Measurements from ENCODE around the gene CCKAR.
A peak's percentile ranks its signal among the peaks of the same experiment; 100 is the strongest.

CCKAR gene

DNA sequence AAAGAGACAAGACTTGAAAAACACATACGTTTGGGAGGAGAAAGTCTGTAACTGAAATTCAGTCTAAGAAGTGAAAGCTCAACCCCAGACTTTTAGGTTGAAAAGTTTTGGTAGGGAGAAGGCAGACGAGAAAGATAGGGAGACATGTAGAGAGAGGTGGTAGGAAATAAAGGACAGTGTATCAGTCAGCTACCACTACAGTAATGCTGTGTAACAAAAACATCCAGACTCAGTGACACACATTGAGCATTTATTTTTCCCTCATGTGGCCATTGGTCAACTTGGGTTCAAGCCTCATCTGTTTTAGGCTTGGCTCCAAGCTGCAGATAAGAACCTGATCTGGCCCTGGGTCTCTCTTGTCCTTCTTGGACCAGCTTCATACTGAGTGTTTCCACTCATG lies 26.9 kb downstream of the CCKAR start:
- DNase-seq (ENCODE audit: extremely low spot score, insufficient read length, low read depth) = no peak
- no peak for FAIRE-seq

DNA sequence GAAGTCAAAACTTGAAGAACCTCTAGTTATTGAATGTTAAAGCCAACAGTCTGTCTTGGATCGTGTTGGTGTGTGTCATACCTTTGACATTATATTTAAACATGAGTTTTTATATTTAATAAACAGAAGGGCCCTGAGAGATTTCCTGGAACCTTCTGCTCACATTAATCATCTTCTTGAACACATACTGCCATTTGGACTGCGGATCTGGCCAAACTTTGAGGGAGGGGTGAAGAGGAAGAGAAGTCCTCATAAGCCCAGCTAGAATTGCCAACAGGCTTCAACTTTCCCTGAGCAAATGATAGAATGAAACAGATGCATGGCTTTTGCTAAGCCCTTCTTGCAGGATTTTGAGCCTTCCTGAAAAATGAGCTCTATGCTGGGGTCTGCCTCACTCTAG lies 27.4 kb downstream of the CCKAR start:
- DNase-seq (ENCODE audit: extremely low spot score, insufficient read length, low read depth) (no peak), FAIRE-seq (no peak)

DNA sequence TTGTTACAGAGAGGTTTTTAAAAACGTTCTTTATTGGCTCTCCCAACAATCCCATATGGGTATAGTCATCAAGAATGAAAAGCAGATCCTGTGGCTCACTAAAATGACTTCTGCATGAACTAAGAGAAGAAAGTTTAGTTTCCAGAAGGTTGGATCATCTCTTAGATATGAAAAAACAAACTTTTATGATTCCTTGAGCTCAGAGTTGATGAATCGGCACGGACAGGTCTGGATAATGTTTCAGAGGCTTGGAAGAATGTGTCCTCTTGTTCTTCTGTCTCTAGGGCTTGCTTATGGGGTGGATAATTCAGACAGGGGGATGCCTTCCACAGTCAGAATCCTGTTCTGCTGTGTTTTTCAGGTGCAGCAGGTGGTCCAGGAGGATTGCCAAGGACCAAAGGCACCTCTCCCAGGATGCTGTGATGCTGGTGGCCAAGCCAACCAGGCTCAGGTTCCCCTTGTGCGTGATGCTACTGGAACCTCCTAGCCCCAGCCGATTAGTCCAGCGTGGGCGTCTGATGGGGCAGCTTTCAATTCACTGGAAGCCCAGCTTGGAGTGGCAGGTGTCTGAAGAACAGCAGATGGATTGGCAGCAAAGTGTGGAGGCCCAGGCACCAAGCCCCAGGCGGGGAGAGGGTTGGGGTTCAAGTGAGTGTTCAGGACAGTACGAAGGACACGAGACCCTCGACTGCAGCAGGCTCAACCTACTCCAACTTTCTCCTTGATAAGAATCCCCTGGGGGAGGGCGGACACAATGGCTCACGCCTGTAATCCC lies 30.3 kb downstream of the CCKAR start:
- DNase-seq (ENCODE audit: extremely low spot score, insufficient read length, low read depth) = no peak
- FAIRE-seq = no peak

DNA sequence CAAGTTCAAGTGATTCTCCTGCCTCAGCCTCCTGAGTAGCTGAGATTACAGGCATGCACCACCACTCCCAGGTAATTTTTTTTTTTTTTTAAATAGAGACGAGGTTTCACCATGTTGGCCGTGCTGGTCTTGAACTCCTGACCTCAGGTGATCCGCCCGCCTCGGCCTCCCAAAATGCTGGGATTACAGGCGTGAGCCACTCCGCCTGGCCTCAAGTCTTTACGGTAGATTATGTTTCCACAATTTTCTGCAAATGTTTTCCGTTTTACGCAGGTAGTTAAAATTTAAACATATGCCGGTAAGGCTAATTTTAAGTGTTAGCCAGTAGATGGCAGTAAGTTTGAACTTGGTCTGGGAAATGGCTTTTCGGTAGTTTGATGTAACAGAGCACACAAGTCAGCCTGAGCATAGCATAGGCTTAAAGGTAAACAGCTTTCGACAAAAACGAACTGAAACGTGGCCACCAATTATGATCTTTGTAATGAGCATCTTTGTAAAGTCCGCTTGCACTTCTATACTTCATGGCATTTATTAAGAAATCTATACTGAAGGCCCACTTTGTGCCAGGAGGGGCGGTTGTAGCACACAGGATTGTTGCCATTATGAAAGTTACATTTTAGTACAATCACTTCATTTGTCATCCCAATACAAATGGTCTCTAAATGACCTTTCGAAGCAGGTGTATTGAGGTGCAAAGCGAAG lies 31.1 kb downstream of the CCKAR start:
- peak; percentile 71 for FAIRE-seq

DNA sequence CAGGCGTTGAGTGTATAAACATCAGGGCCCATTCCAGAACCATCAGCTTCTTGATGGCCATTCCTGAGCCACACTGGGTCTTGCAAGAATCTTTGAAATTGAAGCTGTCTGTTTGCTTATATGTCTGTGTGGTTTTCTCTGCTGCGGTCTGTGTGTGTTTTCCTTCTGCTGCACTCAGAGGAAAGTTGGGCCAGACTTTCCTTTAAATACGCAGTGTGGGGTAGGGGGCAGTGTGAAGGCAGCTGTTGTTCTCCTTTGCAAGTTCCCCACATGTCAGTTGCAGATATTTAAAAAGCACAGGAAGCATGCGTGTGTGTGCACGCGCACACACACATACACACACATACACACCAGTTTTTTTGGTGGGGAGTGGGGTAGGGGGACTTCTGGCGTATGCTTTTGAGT lies 32.1 kb downstream of the CCKAR start:
- FAIRE-seq (no peak), DNase-seq (ENCODE audit: extremely low spot score, insufficient read length, low read depth) (no peak)

More for the DNA sequence above, 31.1 kb downstream of the CCKAR start:
- DNase-seq (ENCODE audit: extremely low spot score, insufficient read length, low read depth) = peak; percentile 33

DNA sequence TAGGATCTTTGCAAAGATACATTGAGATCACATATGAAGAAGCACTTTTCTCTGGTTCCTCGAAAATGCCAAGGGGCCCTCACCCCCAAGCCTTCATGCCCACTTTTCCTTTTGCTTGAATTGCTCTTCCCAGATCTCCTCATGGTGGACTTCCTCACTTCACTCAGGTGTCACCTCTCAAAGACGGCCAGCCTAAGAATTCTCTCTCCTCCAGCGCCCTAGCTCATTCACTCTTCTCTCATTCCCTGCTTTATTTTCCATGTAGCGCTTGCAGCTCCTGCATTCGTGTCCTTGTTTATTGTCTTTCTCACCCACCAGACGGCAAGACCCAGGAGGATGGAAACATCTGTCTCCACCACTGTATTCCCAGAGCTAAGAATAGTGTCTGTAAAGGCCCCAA lies 32.9 kb downstream of the CCKAR start:
- no peak for FAIRE-seq
- DNase-seq (ENCODE audit: extremely low spot score, insufficient read length, low read depth) = no peak

DNA sequence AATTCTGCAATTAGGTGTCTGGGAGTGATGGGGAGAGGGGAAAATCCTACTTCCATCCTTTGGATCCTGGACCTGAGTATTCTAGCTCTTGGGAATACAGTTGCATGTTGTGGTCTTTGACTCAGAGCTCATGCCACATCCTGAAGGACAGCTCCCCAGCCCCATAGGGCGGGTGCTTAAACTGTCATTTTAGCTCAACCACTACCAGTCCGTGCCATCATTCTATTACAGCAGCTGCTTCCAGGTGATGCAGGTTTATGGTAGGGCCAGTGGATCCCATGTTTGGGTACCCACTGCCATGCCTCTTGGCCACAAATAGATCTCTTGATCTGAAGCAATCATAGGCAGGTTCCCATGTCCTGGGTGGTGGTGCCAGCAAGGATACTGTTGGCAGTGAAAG lies 34.7 kb downstream of the CCKAR start:
- no peak for FAIRE-seq

DNA sequence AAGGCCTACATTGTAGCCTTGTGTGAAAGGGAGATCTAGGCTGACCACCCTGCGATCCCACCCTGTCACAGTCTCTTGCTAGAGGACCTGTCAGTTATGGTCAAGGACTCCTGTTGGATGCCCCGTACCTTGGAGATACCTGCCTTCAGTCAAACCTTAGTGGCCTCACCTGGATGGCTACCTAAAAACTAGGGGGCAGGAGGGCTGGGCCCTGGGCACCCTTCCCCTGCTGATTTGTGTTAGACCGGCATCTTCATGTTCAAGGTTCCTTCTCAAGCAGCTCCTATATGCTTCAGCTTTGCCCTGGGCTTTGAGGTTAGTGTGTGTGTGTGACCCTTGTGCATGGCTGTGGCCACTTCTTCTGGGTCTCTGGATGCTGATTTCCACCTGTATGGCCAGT lies 35.3 kb downstream of the CCKAR start:
- no peak for DNase-seq (ENCODE audit: extremely low spot score, insufficient read length, low read depth)
- FAIRE-seq = no peak

More for the DNA sequence above, 34.7 kb downstream of the CCKAR start:
- no peak for DNase-seq (ENCODE audit: extremely low spot score, insufficient read length, low read depth)

DNA sequence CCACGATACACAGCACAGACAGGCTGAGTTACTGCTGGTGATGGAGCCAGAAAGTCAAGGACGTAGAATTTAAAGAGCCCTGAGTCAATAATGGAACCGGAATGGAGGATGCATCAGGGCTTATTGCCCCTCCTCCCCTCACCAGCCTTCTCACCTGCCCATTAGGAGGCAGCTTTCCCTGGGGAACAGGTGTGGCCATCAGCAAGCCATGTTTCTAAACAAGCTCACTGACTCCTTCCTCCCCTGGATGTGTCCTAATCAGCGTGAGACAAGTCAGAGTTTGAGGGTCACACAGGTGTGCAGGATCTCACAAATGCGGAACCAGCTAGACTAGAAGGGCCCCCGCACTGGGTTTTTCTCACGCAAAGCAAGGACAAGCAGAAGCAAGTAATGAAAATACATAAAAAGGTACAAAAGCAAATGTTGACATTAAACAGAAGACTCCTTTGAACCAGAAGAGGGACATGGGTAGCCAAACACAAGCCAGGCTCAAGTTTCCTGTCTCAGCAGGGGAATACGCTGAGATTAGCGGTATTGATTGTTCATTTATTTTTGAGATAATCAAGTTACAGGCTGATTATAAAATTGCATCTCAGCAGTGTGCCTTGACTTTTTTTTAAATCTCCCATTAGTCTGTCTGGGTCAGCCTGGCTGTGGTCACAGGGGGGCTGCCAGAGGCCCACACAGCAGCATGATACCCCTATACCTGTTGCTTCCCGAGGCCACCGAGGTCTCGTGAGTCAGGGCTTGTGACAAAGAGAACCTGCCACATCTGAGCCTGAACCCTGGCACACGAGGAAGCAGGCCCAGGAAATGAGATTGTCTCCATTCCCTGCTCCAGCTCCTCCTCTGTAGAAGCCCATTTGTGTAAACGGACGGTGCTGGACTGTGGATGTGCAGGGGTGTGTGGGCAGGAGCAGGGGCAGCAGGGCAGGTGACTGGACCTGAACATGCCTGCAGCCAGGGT lies 37.4 kb downstream of the CCKAR start:
- no peak for FAIRE-seq
- no peak for DNase-seq (ENCODE audit: extremely low spot score, insufficient read length, low read depth)

DNA sequence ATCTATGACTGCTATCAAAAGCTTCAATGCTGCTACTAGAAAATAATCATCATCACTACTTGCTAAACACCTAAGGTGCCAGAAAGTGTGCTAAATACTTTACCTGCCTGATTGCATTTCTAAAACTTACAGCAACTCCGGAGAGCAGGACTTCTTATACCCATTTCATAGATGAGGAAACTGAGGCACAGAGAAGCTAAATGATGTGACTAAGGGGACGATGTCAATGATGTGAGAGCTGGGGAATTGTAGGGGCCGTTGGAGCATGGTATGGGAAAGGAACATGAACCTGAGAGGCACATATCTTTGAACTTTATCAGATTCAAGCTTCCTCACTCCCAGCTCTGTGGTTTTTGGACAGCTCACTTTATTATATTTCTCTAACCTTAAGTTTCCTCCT lies 38.7 kb downstream of the CCKAR start:
- no peak for DNase-seq (ENCODE audit: extremely low spot score, insufficient read length, low read depth)
- FAIRE-seq = no peak

DNA sequence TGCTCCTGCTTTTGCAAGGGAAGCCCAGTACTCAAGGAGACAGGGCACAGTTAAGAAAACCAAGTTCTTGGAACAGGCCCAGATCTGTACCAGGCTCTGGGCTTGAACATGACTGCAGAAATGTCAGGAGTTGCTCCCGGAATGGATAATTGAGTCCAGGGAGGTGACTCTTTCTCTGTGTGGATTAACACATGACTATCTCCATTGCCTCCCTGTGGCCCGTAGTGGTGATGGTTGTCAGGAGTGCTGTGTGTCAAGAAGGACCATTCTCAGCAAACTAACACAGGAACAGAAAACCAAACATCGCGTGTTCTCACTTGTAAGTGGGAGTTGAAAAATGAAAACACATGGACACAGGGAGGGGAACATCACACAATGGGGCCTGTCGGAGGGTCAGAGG lies 39.9 kb downstream of the CCKAR start:
- DNase-seq (ENCODE audit: extremely low spot score, insufficient read length, low read depth) (no peak), FAIRE-seq (no peak)

DNA sequence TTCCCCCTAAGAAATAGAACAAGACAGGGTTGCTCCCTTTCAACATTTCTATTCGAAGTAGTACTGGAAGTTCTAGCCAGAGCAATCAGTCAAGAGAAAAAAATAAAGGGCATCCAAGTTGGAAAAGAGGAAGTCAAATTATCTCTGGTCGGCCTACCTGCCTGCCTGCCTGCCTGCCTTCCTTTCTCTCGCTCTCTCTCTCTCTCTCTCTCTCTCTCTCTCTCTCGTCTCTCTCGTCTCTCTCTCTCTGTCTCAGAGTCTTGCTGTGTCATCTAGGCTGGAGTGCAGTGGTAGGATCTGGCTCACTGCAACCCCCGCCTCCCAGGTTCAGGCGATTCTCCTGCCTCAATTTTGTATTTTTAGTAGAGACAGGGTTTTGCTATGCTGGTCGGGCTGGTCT lies 42.9 kb downstream of the CCKAR start:
- peak; percentile 21 for FAIRE-seq
- no peak for DNase-seq (ENCODE audit: extremely low spot score, insufficient read length, low read depth)

DNA sequence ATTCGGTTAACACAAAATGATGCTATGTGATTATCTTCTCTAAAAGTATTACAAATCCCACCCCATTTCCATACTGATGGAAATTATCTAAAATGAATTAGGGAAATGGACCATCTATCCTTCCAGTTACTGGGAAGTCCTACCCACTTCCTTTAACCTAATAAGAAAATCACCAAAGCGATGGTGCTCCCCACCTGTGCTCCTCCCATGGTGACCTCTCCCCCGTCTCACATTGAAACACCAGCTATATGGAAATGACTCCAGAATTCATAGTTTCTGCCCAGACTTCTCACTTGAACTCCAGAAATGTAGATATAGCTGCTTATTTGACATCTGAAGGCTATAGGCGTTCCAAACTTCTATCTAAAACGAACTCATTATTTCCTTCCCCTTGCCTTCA lies 48.5 kb downstream of the CCKAR start:
- FAIRE-seq (no peak), DNase-seq (ENCODE audit: extremely low spot score, insufficient read length, low read depth) (no peak)

DNA sequence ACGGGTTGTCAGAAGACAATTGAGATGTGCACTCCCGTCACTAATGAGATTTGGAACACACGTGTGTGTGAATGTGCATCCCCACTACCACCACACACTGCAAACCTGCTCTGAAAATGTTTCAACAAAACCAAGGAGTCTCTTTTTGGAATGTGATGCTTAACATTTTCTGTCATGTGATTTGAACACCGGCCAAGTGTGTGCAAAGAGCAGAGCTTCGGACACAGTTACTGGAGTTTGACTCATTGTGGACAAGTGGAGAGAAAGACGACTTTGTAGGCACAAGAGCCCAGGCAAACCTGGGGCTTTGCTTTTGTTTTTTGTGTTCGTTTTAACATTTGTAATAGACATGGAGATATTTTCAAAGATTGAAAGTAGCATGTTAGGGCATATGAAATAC lies 49.2 kb downstream of the CCKAR start:
- FAIRE-seq = no peak

DNA sequence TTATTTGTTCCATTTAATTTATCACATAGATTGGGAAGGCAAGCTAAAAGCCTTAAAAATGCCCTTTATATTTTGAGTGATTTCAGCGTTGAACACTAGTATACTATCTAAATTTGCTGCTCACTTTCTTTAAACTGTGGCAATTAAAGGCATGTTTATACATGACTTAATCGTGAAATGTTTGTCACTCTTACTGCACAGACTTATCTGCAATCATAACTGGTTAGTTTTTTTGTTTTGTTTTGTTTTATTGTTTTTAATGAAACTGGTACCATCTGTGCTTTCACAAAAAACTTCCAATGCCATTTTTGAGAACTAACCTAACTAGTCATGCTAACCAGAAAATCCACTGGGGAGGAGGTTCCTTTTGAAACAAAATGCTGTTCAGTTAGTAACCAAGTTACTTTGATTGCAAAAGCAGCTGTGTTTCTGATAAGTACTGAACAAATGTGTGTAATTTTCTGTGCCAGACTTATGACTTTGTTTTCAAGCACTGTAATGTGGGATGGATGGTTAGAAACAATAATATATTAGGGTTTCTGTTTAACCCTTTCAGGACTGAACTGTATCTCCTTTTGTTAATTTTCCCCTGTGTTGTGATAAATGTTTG lies 56.1 kb downstream of the CCKAR start:
- DNase-seq (ENCODE audit: extremely low spot score, insufficient read length, low read depth) = no peak
- FAIRE-seq = no peak

More for the DNA sequence above, 49.2 kb downstream of the CCKAR start:
- DNase-seq (ENCODE audit: extremely low spot score, insufficient read length, low read depth) = no peak

DNA sequence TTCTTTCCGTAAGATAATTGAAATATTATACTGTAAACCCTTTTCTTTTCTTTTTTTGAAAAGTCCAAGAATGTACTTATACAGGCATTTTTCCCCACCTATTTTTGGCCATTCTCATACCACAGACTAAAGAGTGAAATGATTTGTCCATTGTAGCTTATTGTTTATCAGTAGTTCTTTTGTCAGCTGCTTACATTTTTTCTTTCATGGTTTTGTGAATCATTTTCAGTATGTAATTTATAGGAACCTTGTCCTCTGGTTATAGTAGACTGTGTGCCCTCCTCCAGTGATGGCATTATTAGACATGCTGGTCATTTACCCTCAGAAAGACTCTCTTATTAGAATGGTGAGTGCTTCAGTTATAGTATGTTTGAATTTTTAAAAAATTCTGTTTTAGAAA lies 56.7 kb downstream of the CCKAR start:
- FAIRE-seq (no peak), DNase-seq (ENCODE audit: extremely low spot score, insufficient read length, low read depth) (no peak)

DNA sequence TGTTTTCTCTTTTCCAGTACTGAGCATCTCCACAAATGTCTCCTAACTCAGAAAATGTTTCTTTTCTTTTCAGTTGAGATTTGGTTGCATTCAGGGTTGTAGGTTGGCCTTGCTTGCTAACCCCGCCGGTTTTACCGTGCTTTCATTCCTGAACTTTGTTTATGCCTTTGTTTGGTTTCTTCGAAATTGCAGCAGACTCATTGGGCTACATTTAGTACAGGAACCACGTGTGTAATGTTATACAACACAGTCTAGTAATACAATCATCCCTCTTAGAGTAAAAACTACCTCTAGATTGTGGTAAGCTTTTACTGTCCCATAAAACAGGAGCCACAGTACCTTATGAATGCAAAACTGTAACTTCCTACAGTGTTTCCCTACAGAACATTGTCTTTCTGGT lies 57.9 kb downstream of the CCKAR start:
- FAIRE-seq = no peak

DNA sequence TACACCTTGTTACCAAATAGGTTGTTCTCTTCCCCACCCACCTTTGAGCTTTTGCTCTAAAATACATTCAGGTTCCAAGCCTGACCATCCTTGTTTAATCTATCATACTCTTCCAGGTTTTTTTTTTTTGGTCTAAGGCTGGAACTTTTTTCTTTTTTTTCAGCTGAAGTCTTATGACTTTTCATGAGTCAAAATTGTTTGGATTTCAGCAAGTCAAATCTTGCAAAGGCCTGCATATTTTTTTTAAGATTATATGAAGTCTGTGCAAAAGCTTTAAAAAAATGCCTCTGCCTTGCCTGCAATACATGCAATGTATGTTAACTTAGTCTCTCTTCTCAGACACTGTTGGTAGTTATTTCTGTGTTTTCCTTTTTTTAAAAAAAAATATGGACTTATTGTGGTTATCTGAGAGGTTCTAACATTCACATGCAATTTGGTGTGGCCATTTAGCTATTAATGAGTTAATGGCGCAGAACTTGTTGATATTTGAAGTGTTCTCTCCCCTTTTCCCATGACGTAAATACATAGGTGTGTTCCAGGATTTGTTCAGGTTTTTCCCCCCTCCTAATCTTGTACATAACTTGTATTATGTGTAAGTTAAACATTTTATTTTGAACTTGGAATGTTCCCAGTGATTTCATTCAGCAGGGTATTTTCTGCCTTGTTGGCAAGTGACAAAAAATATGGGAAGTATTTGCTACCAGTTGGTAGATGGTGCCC lies 58.7 kb downstream of the CCKAR start:
- FAIRE-seq (no peak), DNase-seq (ENCODE audit: extremely low spot score, insufficient read length, low read depth) (no peak)

More for the DNA sequence above, 57.9 kb downstream of the CCKAR start:
- no peak for DNase-seq (ENCODE audit: extremely low spot score, insufficient read length, low read depth)

All from GM18507 (cell line).